GM12891 (cell line): Measurements from ENCODE around the gene PDYN.

Source experiments
- POLR2A ChIP-seq: IDR thresholded peaks from 2 replicates; pipeline ENCODE4 v1.6.1; 2011; ENCODE audit warnings: low read depth, low read length, control low read depth
- POLR2AphosphoS5 ChIP-seq: IDR thresholded peaks from 2 replicates; pipeline ENCODE4 v1.6.1; 2011; ENCODE audit warnings: low read depth, low read length, control low read depth

DNA sequence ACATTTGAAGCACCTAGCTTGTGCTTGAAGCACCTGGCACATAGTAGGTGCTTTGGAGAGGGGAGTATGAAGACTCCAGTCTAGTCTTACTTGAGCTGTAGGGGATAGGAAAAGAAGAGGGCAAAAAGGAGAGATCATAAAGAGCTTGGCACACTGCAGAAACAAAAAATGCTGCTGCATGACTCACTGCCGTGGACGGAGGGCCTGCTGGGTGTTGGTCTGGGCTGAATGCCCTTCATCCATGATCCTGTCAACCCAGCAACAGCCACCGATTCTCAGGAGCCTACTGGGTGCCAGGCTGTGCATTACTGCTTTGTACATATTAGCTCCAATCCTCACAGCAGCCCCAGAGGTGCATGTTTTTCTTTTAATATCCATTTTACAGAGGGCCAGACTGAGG, 6.0 kb downstream of the PDYN start:
- TF ChIP-seq POLR2AphosphoS5 (no peak), POLR2A (no peak)
